HG03025 (cell line): Measurements from ENCODE around the gene GHITM.
"Not testable (repeated sequence)": the region's sequence is repeated elsewhere in the genome, so short reads cannot be mapped to it uniquely, and the experiment has no call there.

Experiments
- ATAC-seq: cut with Tn5 transposase; IDR thresholded peaks from one replicate; pipeline ENCODE4 v1.9.1; 2021; ENCODE audit warnings: mild to moderate bottlenecking, moderate library complexity; ENCODE audit not compliant: unreplicated experiment, low FRiP score

Gene GHITM

GRCh38 chr10:84173501-84173929, 34.2 kb downstream of the GHITM start, which contains the start of gene GPR15LG:
GPR15LG (plus strand) TSS chr10:84173801; CDS start chr10:84173852, 51 bp downstream.
- no peak for ATAC-seq

DNA sequence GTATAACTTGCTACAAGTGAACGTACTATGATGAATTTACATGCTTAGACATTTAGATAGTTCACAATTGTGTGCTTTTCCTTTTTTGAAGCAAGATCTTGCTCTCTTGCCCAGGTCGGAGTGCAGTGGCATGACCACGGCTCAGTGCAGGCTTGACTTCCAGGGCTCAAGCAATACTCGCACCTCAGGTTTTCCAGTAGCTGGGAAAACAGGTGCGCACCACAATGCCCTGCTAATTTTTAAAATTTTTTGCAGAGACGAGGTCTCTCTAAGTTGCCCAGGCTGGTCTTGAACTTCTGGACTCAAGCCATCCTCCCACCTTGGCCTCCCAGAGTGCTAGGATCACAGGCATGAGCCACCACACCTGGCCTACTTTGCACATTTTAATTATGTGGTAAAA, 36.1 kb downstream of the GHITM start:
- ATAC-seq, result no peak

DNA sequence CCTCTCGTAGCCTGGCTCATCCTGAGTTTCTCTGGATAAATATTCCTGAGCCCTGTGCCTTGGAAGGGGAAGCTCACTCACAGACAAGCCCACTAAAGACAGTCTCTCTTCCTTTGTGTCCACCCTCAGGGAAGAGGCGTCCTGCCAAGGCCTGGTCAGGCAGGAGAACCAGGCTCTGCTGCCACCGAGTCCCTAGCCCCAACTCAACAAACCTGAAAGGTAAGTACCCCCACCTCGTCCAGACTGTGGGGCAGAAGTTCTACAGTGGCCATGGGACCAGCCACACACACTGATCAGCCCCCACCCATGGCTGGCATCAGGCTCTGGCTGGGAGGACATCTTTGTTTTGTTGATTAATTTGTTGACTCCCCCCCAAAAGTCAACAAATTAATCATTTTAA, 37.0 kb downstream of the GHITM start:
- ATAC-seq, result no peak

DNA sequence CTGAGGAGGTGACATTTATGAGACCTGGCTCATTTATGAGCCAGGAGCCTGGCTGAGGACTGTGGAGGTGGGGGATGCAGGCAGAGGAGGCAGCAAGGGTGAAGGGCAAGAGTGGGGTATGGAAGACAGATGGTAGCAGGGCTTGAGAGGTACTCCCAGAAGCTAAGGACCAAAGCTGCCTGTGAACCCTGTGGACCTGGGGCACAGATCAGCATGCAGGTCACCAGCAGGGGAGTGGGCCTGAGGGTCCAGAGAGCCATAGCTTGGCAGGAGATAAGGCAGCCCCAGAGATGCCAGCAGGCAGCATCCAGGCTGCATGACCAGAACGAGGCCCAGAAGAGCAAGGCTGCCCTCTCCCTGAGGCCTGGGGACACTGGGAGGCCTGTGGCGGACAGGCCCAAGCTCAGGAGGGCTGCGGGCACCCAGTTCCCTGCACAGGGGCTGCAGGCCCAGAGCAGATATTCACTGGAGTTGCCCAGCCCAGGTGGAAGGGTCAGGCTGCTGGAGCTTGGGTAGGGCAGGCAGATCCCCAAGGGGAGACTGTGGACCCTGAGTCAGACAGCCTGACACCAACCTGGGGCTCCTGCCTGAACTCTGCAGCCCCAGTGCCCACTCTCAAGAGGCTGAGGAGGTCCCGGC, 37.6 kb downstream of the GHITM start:
- ATAC-seq, result no peak

- peak; percentile 38 for ATAC-seq
Observed at GRCh38 chr10:84177541-84178141, 38.3 kb downstream of the GHITM start.

DNA sequence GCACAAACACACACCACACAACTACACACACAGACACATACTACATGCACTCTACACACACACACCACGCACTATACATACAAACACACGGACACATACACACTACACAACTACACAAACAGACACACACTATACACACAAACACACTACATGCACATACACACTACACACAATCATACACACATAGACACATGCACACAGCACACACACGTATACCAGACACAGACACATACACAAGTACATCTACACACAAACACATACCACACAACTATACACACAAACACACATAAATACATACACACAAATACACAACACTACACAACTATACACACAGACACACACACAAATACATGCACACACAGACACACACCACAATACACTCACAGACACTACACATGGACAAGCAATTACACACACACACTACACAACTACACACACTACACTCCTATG, 38.9 kb downstream of the GHITM start:
- no peak for ATAC-seq

GRCh38 chr10:84179059-84179710, 39.9 kb downstream of the GHITM start:
- peak; percentile 91 for ATAC-seq

DNA sequence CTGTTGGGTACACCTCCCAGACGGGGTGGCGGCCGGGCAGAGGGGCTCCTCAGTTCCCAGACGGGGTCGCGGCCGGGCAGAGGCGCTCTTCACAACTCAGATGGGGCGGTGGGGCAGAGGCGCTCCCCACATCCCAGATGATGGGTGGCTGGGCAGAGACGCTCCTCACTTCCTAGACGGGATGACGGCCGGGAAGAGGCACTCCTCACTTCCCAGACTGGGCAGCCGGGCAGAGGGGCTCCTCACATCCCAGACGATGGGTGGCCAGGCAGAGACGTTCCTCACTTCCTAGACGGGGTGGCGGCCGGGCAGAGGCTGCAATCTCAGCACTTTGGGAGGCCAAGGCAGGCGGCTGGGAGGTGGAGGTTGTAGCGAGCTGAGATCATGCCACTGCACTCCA, 41.1 kb downstream of the GHITM start:
- not testable (repeated sequence) for ATAC-seq

- no peak for ATAC-seq
Observed at GRCh38 chr10:84181631-84182030, 42.3 kb downstream of the GHITM start.

- ATAC-seq, result no peak
Observed at GRCh38 chr10:84184517-84184916, 45.2 kb downstream of the GHITM start.

DNA sequence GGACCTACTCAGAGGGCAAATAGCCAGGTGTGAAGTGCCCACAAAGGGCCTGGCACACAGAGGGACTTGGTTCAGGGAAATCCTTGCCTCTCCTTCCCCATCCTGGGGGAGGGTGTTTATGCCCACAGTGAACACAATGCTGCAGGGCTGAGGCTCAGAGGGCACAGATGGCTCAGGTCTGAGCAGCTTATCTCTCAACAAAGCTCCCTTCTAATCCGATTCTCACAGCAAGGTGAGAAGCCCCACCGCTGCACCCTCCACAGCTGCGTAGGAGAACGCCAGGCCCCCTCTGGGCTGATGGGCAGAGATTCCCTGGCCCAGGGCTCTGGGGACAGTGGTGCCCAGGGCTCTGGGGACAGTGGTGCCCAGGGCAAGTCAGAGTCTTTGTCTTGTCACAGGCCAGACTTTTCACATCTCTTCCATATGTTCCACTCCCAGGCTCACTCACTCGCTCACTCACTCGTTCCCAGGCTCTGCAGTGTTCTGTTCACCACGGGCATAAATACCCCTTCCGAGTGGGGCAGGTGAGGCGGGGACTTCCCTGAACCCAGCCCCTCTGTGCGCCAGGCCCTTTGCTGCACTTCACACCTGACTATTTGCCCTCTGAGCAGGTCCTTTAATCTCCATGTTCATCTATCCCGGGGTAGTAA, 46.3 kb downstream of the GHITM start:
- no peak for ATAC-seq

DNA sequence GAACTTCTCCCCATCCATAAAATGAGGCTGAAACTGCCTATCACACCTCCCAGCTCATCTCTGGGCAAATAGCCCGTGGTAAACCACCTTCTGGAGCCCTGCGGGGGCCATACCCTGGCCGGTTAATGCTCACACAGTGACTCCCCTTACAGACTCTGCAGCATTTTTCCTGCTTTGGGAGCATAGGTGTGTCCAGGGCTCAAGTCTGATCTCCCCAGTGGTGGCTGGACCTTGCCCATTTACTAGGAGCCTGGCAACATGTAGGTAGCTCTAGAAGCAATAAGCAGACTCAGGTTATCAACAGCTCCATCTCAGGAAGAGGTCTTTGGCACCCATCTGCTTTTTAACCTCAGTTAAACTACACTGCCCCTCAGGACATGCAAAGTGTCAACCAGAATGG, 49.5 kb downstream of the GHITM start:
- ATAC-seq, result no peak

- no peak for ATAC-seq
Observed at GRCh38 chr10:84190621-84191020, 51.3 kb downstream of the GHITM start.

- no peak for ATAC-seq
Observed at GRCh38 chr10:84191106-84191505, 51.8 kb downstream of the GHITM start.

- ATAC-seq, result no peak
Observed at GRCh38 chr10:84193327-84193726, 54.0 kb downstream of the GHITM start.

DNA sequence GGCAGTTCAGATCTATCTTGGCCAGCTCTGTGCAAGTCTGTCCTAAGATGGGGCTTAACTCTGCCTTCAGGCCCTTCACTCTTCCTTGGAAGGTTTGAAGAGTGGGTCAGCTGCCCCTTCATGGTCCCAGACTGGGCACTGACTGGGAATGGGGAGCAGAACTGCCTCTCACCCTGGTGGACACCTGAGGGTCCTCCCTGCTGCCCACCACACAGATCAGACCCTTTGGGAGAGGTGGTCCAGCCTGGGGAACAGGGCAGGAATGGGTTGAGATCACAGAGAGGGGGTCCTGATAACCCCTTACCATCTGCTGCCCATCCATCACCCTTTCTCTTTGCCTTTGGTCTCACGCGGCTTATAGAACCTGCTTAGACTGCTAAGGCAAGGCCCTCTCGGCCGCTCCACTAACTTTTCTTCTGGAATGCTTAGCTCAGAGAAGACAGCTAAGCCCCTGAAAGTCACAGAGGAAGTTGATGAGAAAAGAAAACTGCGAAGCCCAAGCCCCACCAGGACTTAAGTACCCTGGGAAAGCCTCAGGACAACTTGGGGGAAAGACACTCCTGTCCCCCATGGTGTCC, 54.6 kb downstream of the GHITM start:
- ATAC-seq, result peak; percentile 4

DNA sequence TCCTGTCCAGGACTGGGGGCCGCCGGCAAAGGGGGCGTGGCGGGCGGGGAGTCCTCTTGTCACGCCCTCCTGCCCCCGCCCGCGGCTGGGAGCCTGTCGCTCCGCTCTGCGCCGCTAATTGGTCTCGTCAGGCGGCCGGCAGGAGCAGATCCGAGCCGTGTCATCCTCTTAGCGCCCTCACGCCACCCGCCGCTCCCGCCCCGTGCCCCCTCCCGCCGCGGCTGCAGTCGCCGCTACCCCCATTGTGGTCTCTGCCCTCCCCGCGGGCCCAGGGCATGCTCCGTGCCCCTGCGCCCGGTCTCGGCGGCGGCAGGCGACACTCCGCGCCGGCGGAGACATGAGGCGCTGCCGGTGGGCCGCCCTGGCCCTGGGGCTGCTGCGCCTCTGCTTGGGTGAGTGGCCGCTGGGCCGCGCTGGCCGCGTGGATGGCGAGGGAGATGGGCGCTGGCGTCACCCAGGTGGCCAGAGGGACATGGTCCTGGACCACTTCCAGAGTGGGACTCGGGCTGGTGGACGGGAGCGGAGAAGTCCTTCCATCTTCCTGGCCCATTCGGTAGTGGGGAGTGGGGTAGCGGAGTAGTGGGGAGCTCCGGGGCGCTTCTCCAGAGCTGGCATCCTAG, 55.2 kb downstream of the GHITM start, which contains the start of gene CDHR1:
TSS of gene CDHR1 (plus strand) at position 114 of the 620 bp plus-strand sequence. CDS start at position 338, 224 bp downstream.
- peak; percentile 57 for ATAC-seq

DNA sequence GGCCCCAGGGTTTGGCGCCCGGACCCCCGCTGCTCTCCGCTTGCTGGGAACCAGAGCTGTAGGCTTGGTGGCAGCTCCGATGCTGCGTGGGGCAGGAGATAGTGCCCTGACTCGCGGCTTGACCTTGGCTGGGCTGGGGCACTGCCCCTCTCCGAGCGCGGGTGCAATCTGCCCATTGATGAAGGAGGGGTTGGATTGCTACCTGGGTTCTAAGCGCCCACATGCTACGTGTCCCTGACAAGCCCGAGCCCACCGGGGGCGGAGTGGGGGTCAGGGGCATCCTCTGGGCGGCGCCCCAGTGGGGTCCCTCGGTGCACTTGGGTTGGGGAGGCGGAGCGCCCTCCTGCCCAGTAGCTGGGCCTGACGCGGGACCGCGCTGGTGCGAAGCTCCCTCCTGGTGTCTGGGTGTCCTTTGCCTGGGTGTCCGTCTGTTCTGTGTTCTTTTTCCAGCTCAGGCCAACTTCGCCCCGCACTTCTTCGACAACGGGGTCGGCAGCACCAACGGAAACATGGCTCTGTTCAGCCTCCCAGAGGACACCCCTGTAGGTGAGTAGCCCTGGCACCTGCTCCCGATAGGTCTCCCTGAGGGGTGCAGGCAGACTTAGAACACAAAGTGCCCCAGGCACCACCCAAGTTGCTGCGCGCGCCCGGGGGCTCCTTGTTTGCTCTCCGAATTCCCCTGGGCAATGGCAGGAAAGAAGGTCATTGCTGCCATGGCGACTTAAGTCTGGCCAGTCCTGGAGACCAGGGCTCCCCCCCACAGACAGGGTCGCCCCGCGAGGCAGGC, 55.9 kb downstream of the GHITM start:
- ATAC-seq, result no peak

DNA sequence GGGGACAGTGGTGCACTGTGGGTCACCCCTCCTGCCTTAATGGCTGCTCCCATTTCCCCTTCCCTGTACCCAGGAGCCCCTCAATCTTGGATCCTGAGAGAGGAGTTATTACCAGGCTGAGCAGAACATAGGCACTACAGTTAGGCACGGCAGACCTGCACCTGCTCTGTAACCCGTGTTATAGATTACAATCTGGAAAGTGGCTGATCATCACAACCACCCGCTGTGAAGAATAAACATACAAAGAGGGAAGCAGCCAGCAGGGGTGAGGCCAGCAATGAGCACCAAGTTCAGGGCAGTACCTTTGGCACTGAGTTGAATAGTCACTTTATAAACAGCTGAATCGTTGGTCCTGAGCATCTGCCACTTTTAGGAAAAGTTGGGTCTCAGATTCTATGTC, 56.8 kb downstream of the GHITM start:
- ATAC-seq, result no peak

DNA sequence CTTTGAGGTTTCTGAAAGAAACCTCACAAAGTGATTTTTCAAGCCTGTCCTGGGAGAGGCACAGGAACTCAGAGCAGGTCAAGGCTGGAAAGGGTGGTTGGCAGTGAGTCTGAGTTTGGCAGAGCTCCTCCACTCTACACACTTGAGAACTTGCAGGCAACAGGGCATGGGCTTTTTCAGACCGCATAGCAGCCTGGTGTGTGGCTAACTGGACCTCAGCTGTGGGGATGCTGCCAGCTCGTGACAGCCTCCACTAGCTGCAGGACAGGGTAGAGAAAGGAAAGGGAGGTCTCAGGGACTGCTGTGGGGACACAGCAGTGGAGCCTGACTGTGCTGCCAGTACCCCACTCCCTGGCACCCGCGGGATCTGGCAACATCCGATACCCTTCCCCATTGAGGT, 57.6 kb downstream of the GHITM start:
- no peak for ATAC-seq
